Peyer's patch (tissue), 4 donors: Measurements from ENCODE around the gene ADAP1.

ENCODE experiments used
- CTCF ChIP-seq, 6 experiments: fragments of 450-650 bp in 4 of 6; fragments of 200-600 bp in 2 of 6; sonication (generic) in 1 of 6; IDR thresholded peaks; one replicate each; pipeline ENCODE4 v1.5.1; 2017 to 2019; ENCODE audit warnings: antibody characterized with exemption in 6 of 6, mild to moderate bottlenecking in 3 of 6, moderate library complexity in 1 of 6
- POLR2A ChIP-seq, 2 donors: fragments of 450-650 bp; IDR thresholded peaks; one replicate each; pipeline ENCODE4 v1.5.1; 2017; ENCODE audit warnings: antibody characterized with exemption in 2 of 2, mild to moderate bottlenecking in 2 of 2, moderate library complexity in 2 of 2

GRCh38 chr7:969403-969802 is 14.9 kb upstream of the ADAP1 start:
- TF ChIP-seq POLR2A (IDR thresholded peaks at IDR 0.05): no peak
- no peak for TF ChIP-seq CTCF (IDR thresholded peaks at IDR 0.05)
